Naive B cell (primary cell): ENCODE measurements around the gene LYZL2. TPM values are rescaled to one million over a fixed set of nuclear protein-coding genes. Genes with fewer than 3 reads are reported as not detected.

Source experiments
- ATAC-seq, 2 donors: fragments of 150-1000 bp; cut with Tn5 transposase; 2 replicates each; pipeline ENCODE4 v1.10.0; 2021; ENCODE audit warnings: low read depth in 2 of 2, mild to moderate bottlenecking in 2 of 2, moderate library complexity in 2 of 2
- DNase-seq: peaks from one replicate; pipeline ENCODE4 v3.0.0; 2022
- H3K27ac Mint-ChIP-seq, 6 donors: one replicate each; pipeline ENCODE4 v1.8.0; 2020 to 2022; ENCODE audit warnings: mild to moderate bottlenecking in 6 of 6, mixed read lengths in 6 of 6, moderate library complexity in 5 of 6, inconsistent platforms in 2 of 6
- H3K27me3 Mint-ChIP-seq, 3 donors: one replicate each; pipeline ENCODE4 v1.8.0; 2021 to 2022; ENCODE audit warnings: mixed read lengths in 3 of 3, mild to moderate bottlenecking in 1 of 3
- H3K36me3 Mint-ChIP-seq, 2 donors: one replicate each; pipeline ENCODE4 v1.8.0; 2020 to 2022; ENCODE audit warnings: mixed read lengths in 2 of 2, inconsistent platforms in 1 of 2, mild to moderate bottlenecking in 1 of 2
- H3K4me1 Mint-ChIP-seq, 3 donors: one replicate each; pipeline ENCODE4 v1.8.0; 2020 to 2022; ENCODE audit warnings: mixed read lengths in 3 of 3, inconsistent platforms in 1 of 3, mild to moderate bottlenecking in 1 of 3, moderate library complexity in 1 of 3
- H3K4me3 Mint-ChIP-seq, 8 donors: one replicate each; pipeline ENCODE4 v1.8.0; 2020 to 2022; ENCODE audit warnings: mild to moderate bottlenecking in 8 of 8, mixed read lengths in 8 of 8, moderate library complexity in 8 of 8, inconsistent platforms in 2 of 8
- H3K9me3 Mint-ChIP-seq, 7 donors: one replicate each; pipeline ENCODE4 v1.8.0; 2020 to 2022; ENCODE audit warnings: mixed read lengths in 7 of 7, mild to moderate bottlenecking in 5 of 7, inconsistent platforms in 2 of 7, moderate library complexity in 1 of 7
- polyA plus RNA-seq, 6 donors: library from polyadenylated mRNA; unstranded; fragments of 300-500 nt; fragmentation: Illumina TruSeq; gene quantifications; one replicate each; pipeline ENCODE4 v1.2.3, GENCODE V29; 2021; ENCODE audit warnings: low read depth in 6 of 6

LYZL2 gene
- polyA plus RNA-seq, 6 donors from 2014 or later, result not detected

DNA sequence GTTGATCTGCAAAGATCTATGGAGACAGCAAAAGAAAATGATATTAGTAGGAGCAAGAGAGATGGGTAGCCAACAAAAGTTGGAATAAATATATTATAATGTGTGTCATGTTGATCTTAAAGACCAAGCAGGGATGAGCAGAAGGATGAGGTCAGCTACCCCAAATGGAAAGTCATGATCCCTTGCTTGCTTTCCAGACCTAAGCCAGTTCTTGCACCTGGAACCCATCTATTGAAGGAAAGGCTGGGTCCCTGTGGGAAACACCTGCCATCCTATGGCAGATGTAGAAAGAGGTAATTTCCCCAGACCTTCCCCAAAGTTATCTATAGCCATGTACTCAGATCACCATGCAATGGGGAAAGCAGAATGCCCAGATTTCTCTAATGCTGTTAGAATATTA is 52.5 kb downstream of the LYZL2 start:
- Mint-ChIP-seq H3K36me3 (peaks cover 0 to 4% of the 10 kb centered on the region in 2 donors), H3K4me1 (peaks cover 3 to 8% (median 6%) of the 10 kb centered on the region in 3 donors), H3K27ac (no peak overlapping the region), H3K27me3 (no peaks in the 10 kb centered on the region), H3K4me3 (no peak overlapping the region), H3K9me3 (peaks cover 0 to 2% (median 0%) of the 10 kb centered on the region in 7 donors)
- no peak for ATAC-seq
- DNase-seq, result no peak

DNA sequence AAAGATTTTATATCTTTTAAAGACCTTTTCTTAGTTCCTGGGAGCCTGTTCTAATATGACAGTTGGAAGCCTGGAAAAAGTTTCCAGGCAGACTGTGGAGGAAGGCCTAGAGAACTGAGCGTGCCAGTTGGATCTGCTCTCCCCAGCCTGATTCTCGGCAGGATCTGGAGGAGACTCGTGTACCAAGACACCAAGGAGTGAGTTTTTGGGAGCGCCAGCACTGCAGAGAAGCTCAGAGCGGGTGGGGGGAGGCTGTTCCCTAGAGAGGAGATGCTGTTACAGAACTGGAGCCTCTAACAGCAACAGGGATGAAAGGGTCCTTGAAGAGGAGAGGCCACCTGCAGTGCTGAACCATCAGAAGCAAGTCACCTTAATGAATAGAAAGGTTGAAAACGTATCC is 52.9 kb downstream of the LYZL2 start:
- ATAC-seq, result no peak
- H3K27ac Mint-ChIP-seq, result no peak overlapping the region
- peaks cover 0 to 6% (median 5%) of the 10 kb centered on the region in 3 donors for H3K4me1 Mint-ChIP-seq

GRCh38 chr10:30574432-30574796 is 55.1 kb downstream of the LYZL2 start:
- Mint-ChIP-seq H3K9me3 (peaks cover 0 to 2% (median 0%) of the 10 kb centered on the region in 7 donors), H3K27ac (no peak overlapping the region), H3K27me3 (no peaks in the 10 kb centered on the region), H3K4me1 (peaks cover 0 to 6% (median 5%) of the 10 kb centered on the region in 3 donors), H3K36me3 (peaks cover 0 to 4% of the 10 kb centered on the region in 2 donors), H3K4me3 (no peak overlapping the region)
- DNase-seq (no peak), ATAC-seq (no peak)

More for the DNA sequence above, 52.9 kb downstream of the LYZL2 start:
- Mint-ChIP-seq H3K27me3 (no peaks in the 10 kb centered on the region), H3K36me3 (peaks cover 0 to 4% of the 10 kb centered on the region in 2 donors), H3K9me3 (peaks cover 0 to 2% (median 0%) of the 10 kb centered on the region in 7 donors), H3K4me3 (no peak overlapping the region)
- no peak for DNase-seq

GRCh38 chr10:30573721-30574431 is 55.7 kb downstream of the LYZL2 start:
- no peaks in the 10 kb centered on the region for H3K27me3 Mint-ChIP-seq
- H3K27ac Mint-ChIP-seq, result no peak overlapping the region
- H3K36me3 Mint-ChIP-seq, result peaks cover 0 to 4% of the 10 kb centered on the region in 2 donors

GRCh38 chr10:30565449-30565848 is 64.1 kb downstream of the LYZL2 start:
- Mint-ChIP-seq H3K27ac (no peak overlapping the region), H3K4me1 (no peaks in the 10 kb centered on the region), H3K9me3 (no peaks in the 10 kb centered on the region), H3K4me3 (no peak overlapping the region), H3K36me3 (no peaks in the 10 kb centered on the region), H3K27me3 (peaks cover 0 to 4% (median 0%) of the 10 kb centered on the region in 3 donors)
- DNase-seq, result no peak
- ATAC-seq, result no peak

More at GRCh38 chr10:30573721-30574431, 55.7 kb downstream of the LYZL2 start:
- no peak for DNase-seq
- Mint-ChIP-seq H3K4me1 (peaks cover 0 to 6% (median 5%) of the 10 kb centered on the region in 3 donors), H3K9me3 (peaks cover 0 to 2% (median 0%) of the 10 kb centered on the region in 7 donors), H3K4me3 (no peak overlapping the region)
- ATAC-seq, result no peak

DNA sequence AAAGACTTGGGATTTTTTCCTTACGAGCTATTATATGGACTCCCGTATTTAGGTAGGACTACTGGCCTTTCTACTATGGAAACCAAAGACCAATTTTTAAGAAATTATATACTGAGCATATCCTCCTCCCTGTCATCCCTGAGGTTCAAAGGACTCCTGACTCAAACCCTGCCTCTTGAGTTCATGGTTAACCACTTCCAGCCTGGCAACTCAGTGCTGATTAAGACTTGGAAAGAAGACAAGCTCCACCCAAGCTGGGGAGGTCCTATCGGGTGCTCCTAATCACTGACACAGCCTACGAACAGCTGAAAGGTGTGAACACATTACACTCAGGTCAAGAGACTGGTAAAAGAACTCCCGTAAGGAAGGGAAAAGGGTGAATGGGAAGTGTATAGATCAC is 66.8 kb downstream of the LYZL2 start:
- Mint-ChIP-seq H3K9me3 (no peaks in the 10 kb centered on the region), H3K4me1 (no peaks in the 10 kb centered on the region), H3K27me3 (peaks cover 0 to 4% (median 0%) of the 10 kb centered on the region in 3 donors), H3K4me3 (no peak overlapping the region), H3K36me3 (no peaks in the 10 kb centered on the region), H3K27ac (no peak overlapping the region)
- no peak for DNase-seq
- ATAC-seq, result no peak

Other genes with a start within 250 kb of the LYZL2 start
- 100 to 1,000 TPM in 2 of 6 donors, 10 to 100 TPM in 4; 75.2 to 122 (median 90.8) TPM for gene MAP3K8, start 195.6 kb downstream of the LYZL2 start, polyA plus RNA-seq